Right ventricle myocardium inferior (tissue), 1 donor: ENCODE measurements around the gene GPHA2. TPM values are rescaled to one million over a fixed set of nuclear protein-coding genes. Genes with fewer than 3 reads are reported as not detected.
"Not testable (repeated sequence)": the region's sequence is repeated elsewhere in the genome, so short reads cannot be mapped to it uniquely, and the experiment has no call there.

ENCODE experiments used
- ATAC-seq: fragments of 200-7000 bp; cut with Tn5 transposase; one replicate; pipeline ENCODE4 v1.9.1; 2020; ENCODE audit warnings: mild to moderate bottlenecking, moderate library complexity
- DNase-seq: peaks from one replicate; pipeline ENCODE4 v3.0.0; 2021; ENCODE audit errors: missing footprints
- intact Hi-C: fragments of 100-400 bp; cut with DNase I; formaldehyde crosslinking; loops from one replicate; pipeline ENCODE4 v1.11.0; 2022
- long read RNA-seq: library from polyadenylated mRNA; unstranded; transcript quantifications from one replicate; pipeline ENCODE4 v2.0.0, GENCODE V29; 2021
- total RNA-seq: library from RNA; stranded (reverse); fragmentation: NEBNext Ultra II Directional; extraction: Animal tissue kit (Norgen Biotek cat#: 25700); gene quantifications from one replicate; pipeline ENCODE4 v1.2.1, GENCODE V29; 2021
- donor health status: DM: no; HTN: yes; CAD: no; lungs with severe emphysema.

The GPHA2 gene
- total RNA-seq: not detected
- long read RNA-seq: 0 reads

- no peak for ATAC-seq
- intact Hi-C loops: no loop called here
- DNase-seq: no peak
Measured at GRCh38 chr11:64935359-64936081, at the start of gene GPHA2. GPHA2 (minus strand) TSS chr11:64935893; CDS start chr11:64935460, 433 bp downstream.

GRCh38 chr11:64983339-64983738 lies 47.6 kb upstream of the GPHA2 start:
- ATAC-seq, DNase-seq, intact Hi-C loops: not testable (repeated sequence)

GRCh38 chr11:64976651-64977050 lies 41.0 kb upstream of the GPHA2 start:
- ATAC-seq (no peak), DNase-seq (no peak)
- intact Hi-C loops: no loop called here

- ATAC-seq: no peak
- intact Hi-C loops: loop anchor here (5.0 kb wide), 1 partner anchor 52 kb away; the partner anchor contains the start of gene PPP2R5B
Measured at GRCh38 chr11:64974124-64974523, 38.4 kb upstream of the GPHA2 start.

GRCh38 chr11:64971421-64972233 lies 35.9 kb upstream of the GPHA2 start, which contains the start of gene MAJIN:
MAJIN (minus strand) TSS chr11:64972108; CDS start chr11:64959405, 12,703 bp downstream.
- intact Hi-C loops: loop anchor here (5.0 kb wide), 1 partner anchor 49 kb away; the partner anchor contains the start of gene PPP2R5B
- ATAC-seq (peak; percentile 81), DNase-seq (peak; percentile 92)

More at GRCh38 chr11:64974124-64974523, 38.4 kb upstream of the GPHA2 start:
- DNase-seq: no peak

GRCh38 chr11:64970731-64971151 lies 35.0 kb upstream of the GPHA2 start:
- intact Hi-C loops: loop anchor here (5.0 kb wide), 1 partner anchor 48 kb away; the partner anchor contains the start of gene PPP2R5B
- no peak for ATAC-seq
- no peak for DNase-seq

- no peak for ATAC-seq
- DNase-seq: no peak
- intact Hi-C loops: no loop called here
Measured at GRCh38 chr11:64969209-64969608, 33.5 kb upstream of the GPHA2 start.

GRCh38 chr11:64967375-64967774 lies 31.7 kb upstream of the GPHA2 start:
- intact Hi-C loops: no loop called here

GRCh38 chr11:64963072-64963631 lies 27.5 kb upstream of the GPHA2 start:
- ATAC-seq (no peak), DNase-seq (no peak)
- intact Hi-C loops: no loop called here

More at GRCh38 chr11:64967375-64967774, 31.7 kb upstream of the GPHA2 start:
- ATAC-seq (no peak), DNase-seq (no peak)

- DNase-seq (no peak), ATAC-seq (no peak)
- intact Hi-C loops: no loop called here
Measured at GRCh38 chr11:64960719-64961118, 25.0 kb upstream of the GPHA2 start.

- intact Hi-C loops: no loop called here
- no peak for DNase-seq
Measured at GRCh38 chr11:64959498-64959897, 23.8 kb upstream of the GPHA2 start.

GRCh38 chr11:64954201-64954600 lies 18.5 kb upstream of the GPHA2 start:
- no peak for DNase-seq
- intact Hi-C loops: no loop called here
- ATAC-seq: no peak

More at GRCh38 chr11:64959498-64959897, 23.8 kb upstream of the GPHA2 start:
- ATAC-seq: no peak

- ATAC-seq: no peak
- DNase-seq: no peak
- intact Hi-C loops: no loop called here
Measured at GRCh38 chr11:64951529-64951928, 15.8 kb upstream of the GPHA2 start.

GRCh38 chr11:64947208-64947814 lies 11.6 kb upstream of the GPHA2 start:
- DNase-seq (no peak), ATAC-seq (no peak)
- intact Hi-C loops: no loop called here

- DNase-seq (no peak), ATAC-seq (no peak)
- intact Hi-C loops: no loop called here
Measured at GRCh38 chr11:64936539-64936938, 846 bp upstream of the GPHA2 start.

- intact Hi-C loops: no loop called here
- DNase-seq: no peak
- no peak for ATAC-seq
Measured at GRCh38 chr11:64934682-64935358, 873 bp downstream of the GPHA2 start.

GRCh38 chr11:64933935-64934681 lies 1.6 kb downstream of the GPHA2 start:
- DNase-seq (no peak), ATAC-seq (no peak)
- intact Hi-C loops: no loop called here
